OCI-LY1 (cell line): ENCODE data around the gene ABLIM1.

ENCODE experiments used
- CTCF ChIP-seq: fragments of 200-600 bp; sonication (generic), shearing (Covaris generic); IDR thresholded peaks from 2 replicates; pipeline ENCODE4 v1.5.1; 2017; ENCODE audit warnings: mild to moderate bottlenecking, antibody characterized with exemption, low read length, moderate library complexity, mixed read lengths
- EZH2 ChIP-seq: fragments of 200-600 bp; sonication (generic), shearing (Covaris generic); IDR thresholded peaks from 2 replicates; pipeline ENCODE4 v1.8.0; 2017; ENCODE audit warnings: borderline replicate concordance, mixed run types, mild to moderate bottlenecking, antibody characterized with exemption, low read length, moderate library complexity, mixed read lengths

- TF ChIP-seq CTCF (no peak), EZH2 (no peak)
Measured at GRCh38 chr10:114388275-114388674, 269.8 kb downstream of the ABLIM1 start.
